K562 (cell line): ENCODE results near the gene BRCA1.

Source experiments
- NR2C2 ChIP-seq, 2 experiments: fragments of 200-800 bp in 1 of 2; sonication (Bioruptor generic) in 1 of 2; sonication (generic) in 1 of 2; formaldehyde crosslinking in 1 of 2; IDR thresholded peaks; 2 replicates each; pipeline versions ENCODE4 v1.6.1 to v1.8.0; 2016 to 2022; ENCODE audit warnings: mild to moderate bottlenecking in 1 of 2, missing compliant biosample characterization in 1 of 2, missing genetic modification characterization in 1 of 2, missing genetic modification reagents in 1 of 2
- TF ChIP-seq, protein P1 (sequence below), 2 experiments: IDR thresholded peaks; 2 replicates each; pipeline ENCODE4 v1.6.1; 2011; ENCODE audit warnings: borderline replicate concordance in 1 of 2, control low read depth in 1 of 2, low read depth in 1 of 2, low read length in 1 of 2, mild to moderate bottlenecking in 1 of 2, mixed read lengths in 1 of 2, moderate library complexity in 1 of 2; ENCODE audit not compliant: insufficient read depth in 1 of 2, insufficient read length in 1 of 2, poor library complexity in 1 of 2, severe bottlenecking in 1 of 2; ENCODE audit errors: extremely low read depth in 1 of 2

DNA sequence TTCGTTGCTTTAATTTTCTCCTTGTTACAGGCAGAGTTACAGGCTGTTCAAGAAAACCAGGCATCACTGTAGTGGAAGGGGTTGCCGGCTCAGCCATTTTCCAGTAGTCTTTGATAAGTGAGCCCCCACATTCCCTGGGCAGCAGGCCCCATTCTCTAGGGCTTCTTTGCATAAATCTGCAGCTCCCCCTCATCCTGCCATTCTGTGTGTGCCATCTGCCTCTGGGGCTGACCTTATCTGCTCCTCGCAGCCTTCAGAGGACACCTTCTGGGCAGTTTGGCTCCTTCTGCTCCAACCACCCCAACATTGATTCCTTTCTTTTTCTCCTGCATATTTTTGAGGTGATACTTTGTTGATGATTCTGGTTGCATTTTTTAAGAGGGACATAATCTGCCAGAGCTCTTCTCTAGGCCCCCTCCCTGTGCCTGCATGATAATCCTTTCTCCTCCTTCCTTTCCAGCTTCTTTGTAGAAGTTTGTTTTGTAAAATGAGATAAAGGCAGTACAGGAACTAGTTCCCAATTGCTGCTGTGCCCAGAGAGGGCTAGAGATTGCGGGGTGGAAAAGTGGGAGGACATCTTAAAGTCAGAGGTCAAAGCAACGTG is 83.0 kb downstream of the BRCA1 start:
- TF ChIP-seq NR2C2 (CRISPR knock-in tag; IDR thresholded peaks at IDR 0.05): no peak
- no peak for TF ChIP-seq NR2C2 (tag; IDR thresholded peaks at IDR 0.05)
- TF ChIP-seq, protein P1, sequence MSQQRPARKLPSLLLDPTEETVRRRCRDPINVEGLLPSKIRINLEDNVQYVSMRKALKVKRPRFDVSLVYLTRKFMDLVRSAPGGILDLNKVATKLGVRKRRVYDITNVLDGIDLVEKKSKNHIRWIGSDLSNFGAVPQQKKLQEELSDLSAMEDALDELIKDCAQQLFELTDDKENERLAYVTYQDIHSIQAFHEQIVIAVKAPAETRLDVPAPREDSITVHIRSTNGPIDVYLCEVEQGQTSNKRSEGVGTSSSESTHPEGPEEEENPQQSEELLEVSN (IDR thresholded peaks at IDR 0.05; ENCODE audit: borderline replicate concordance in 1 of 2, extremely low read depth in 1 of 2, insufficient read depth in 1 of 2, insufficient read length in 1 of 2, low read depth in 1 of 2, low read length in 1 of 2, poor library complexity in 1 of 2, severe bottlenecking in 1 of 2): no peak
